ENCODE results near the gene STAM2.
"Not testable (repeated sequence)": the region's sequence is repeated elsewhere in the genome, so short reads cannot be mapped to it uniquely, and the experiment has no call there.

The STAM2 gene

GRCh38 chr2:152175368-152176112 is at the start of gene STAM2:
Gene STAM2 (minus strand): TSS chr2:152175763. CDS start chr2:152175642, 121 bp downstream.
- peak; percentile 90 for ATAC-seq
- H3K9me3 Mint-ChIP-seq: no peaks in the 10 kb centered on the region

GRCh38 chr2:152223977-152224376 is 48.4 kb upstream of the STAM2 start:
- H3K4me3 Mint-ChIP-seq: no peak overlapping the region
- no peaks in the 10 kb centered on the region for H3K4me1 Mint-ChIP-seq
- H3K9me3 Mint-ChIP-seq: peaks cover 3% of the 10 kb centered on the region
- DNase-seq (ENCODE audit: low spot score in 2 of 2) (no peak), ATAC-seq (no peak)
- no peak overlapping the region for H3K27ac Mint-ChIP-seq
- H3K36me3 Mint-ChIP-seq: no peaks in the 10 kb centered on the region

More at GRCh38 chr2:152175368-152176112, at the start of gene STAM2:
- Mint-ChIP-seq H3K4me3 (peak within 1 kb of the TSS; percentile 99), H3K27ac (peak within 1 kb of the TSS; percentile 100), H3K4me1 (peaks cover 26% of the 10 kb centered on the region), H3K36me3 (peaks cover 13% of the 10 kb centered on the region)
- DNase-seq (ENCODE audit: low spot score in 2 of 2): peak; percentile 97 to 98

- no peaks in the 10 kb centered on the region for H3K4me1 Mint-ChIP-seq
- no peak overlapping the region for H3K27ac Mint-ChIP-seq
- H3K4me3 Mint-ChIP-seq: no peak overlapping the region
- DNase-seq (ENCODE audit: low spot score in 2 of 2) (no peak), ATAC-seq (no peak)
- H3K9me3 Mint-ChIP-seq: peaks cover 3% of the 10 kb centered on the region
- H3K36me3 Mint-ChIP-seq: no peaks in the 10 kb centered on the region
Measured at GRCh38 chr2:152222975-152223637, 47.5 kb upstream of the STAM2 start.

GRCh38 chr2:152221839-152222238 is 46.3 kb upstream of the STAM2 start:
- H3K36me3 Mint-ChIP-seq: no peaks in the 10 kb centered on the region
- H3K4me3 Mint-ChIP-seq: no peak overlapping the region
- DNase-seq (ENCODE audit: low spot score in 2 of 2) (no peak), ATAC-seq (no peak)
- peaks cover 3% of the 10 kb centered on the region for H3K9me3 Mint-ChIP-seq
- H3K27ac Mint-ChIP-seq: no peak overlapping the region
- no peaks in the 10 kb centered on the region for H3K4me1 Mint-ChIP-seq

GRCh38 chr2:152219077-152219828 is 43.7 kb upstream of the STAM2 start:
- no peak for ATAC-seq

GRCh38 chr2:152201466-152201830 is 25.9 kb upstream of the STAM2 start:
- ATAC-seq: no peak
- Mint-ChIP-seq H3K36me3 (no peaks in the 10 kb centered on the region), H3K4me3 (no peak overlapping the region), H3K9me3 (no peaks in the 10 kb centered on the region), H3K4me1 (peaks cover 5% of the 10 kb centered on the region), H3K27ac (no peak overlapping the region)
- no peak for DNase-seq (ENCODE audit: low spot score in 2 of 2)

More at GRCh38 chr2:152219077-152219828, 43.7 kb upstream of the STAM2 start:
- no peak overlapping the region for H3K4me3 Mint-ChIP-seq
- H3K4me1 Mint-ChIP-seq: no peaks in the 10 kb centered on the region
- DNase-seq (ENCODE audit: low spot score in 2 of 2): no peak
- no peaks in the 10 kb centered on the region for H3K9me3 Mint-ChIP-seq
- H3K27ac Mint-ChIP-seq: no peak overlapping the region
- H3K36me3 Mint-ChIP-seq: no peaks in the 10 kb centered on the region

GRCh38 chr2:152200565-152201465 is 25.3 kb upstream of the STAM2 start:
- peak; percentile 93 for ATAC-seq
- H3K4me1 Mint-ChIP-seq: peaks cover 5% of the 10 kb centered on the region
- H3K27ac Mint-ChIP-seq: no peak overlapping the region
- H3K9me3 Mint-ChIP-seq: no peaks in the 10 kb centered on the region
- no peak overlapping the region for H3K4me3 Mint-ChIP-seq
- DNase-seq (ENCODE audit: low spot score in 2 of 2): no peak
- no peaks in the 10 kb centered on the region for H3K36me3 Mint-ChIP-seq

GRCh38 chr2:152200101-152200500 is 24.5 kb upstream of the STAM2 start:
- DNase-seq (ENCODE audit: low spot score in 2 of 2): no peak
- H3K36me3 Mint-ChIP-seq: no peaks in the 10 kb centered on the region
- no peak overlapping the region for H3K4me3 Mint-ChIP-seq
- ATAC-seq: no peak
- no peaks in the 10 kb centered on the region for H3K9me3 Mint-ChIP-seq
- H3K4me1 Mint-ChIP-seq: peaks cover 5% of the 10 kb centered on the region
- no peak overlapping the region for H3K27ac Mint-ChIP-seq

GRCh38 chr2:152198499-152198898 is 22.9 kb upstream of the STAM2 start:
- ATAC-seq (no peak), DNase-seq (ENCODE audit: low spot score in 2 of 2) (no peak)
- H3K27ac Mint-ChIP-seq: no peak overlapping the region
- no peaks in the 10 kb centered on the region for H3K36me3 Mint-ChIP-seq
- peaks cover 5% of the 10 kb centered on the region for H3K4me1 Mint-ChIP-seq
- no peaks in the 10 kb centered on the region for H3K9me3 Mint-ChIP-seq
- no peak overlapping the region for H3K4me3 Mint-ChIP-seq

GRCh38 chr2:152197508-152198284 is 22.1 kb upstream of the STAM2 start:
- DNase-seq (ENCODE audit: low spot score in 2 of 2); H3K9me3 Mint-ChIP-seq; ATAC-seq; H3K4me3 Mint-ChIP-seq; H3K36me3 Mint-ChIP-seq; H3K4me1 Mint-ChIP-seq; H3K27ac Mint-ChIP-seq: not testable (repeated sequence)

GRCh38 chr2:152189622-152190495 is 14.3 kb upstream of the STAM2 start:
- no peaks in the 10 kb centered on the region for H3K9me3 Mint-ChIP-seq
- H3K4me1 Mint-ChIP-seq: no peaks in the 10 kb centered on the region
- H3K36me3 Mint-ChIP-seq: no peaks in the 10 kb centered on the region
- no peak for ATAC-seq
- no peak for DNase-seq (ENCODE audit: low spot score in 2 of 2)
- H3K4me3 Mint-ChIP-seq: no peak overlapping the region
- H3K27ac Mint-ChIP-seq: no peak overlapping the region

GRCh38 chr2:152186808-152187207 is 11.2 kb upstream of the STAM2 start:
- H3K36me3 Mint-ChIP-seq; H3K9me3 Mint-ChIP-seq; ATAC-seq; H3K4me1 Mint-ChIP-seq; H3K27ac Mint-ChIP-seq; H3K4me3 Mint-ChIP-seq; DNase-seq (ENCODE audit: low spot score in 2 of 2): not testable (repeated sequence)

- Mint-ChIP-seq H3K36me3 (no peaks in the 10 kb centered on the region), H3K9me3 (no peaks in the 10 kb centered on the region), H3K27ac (no peak overlapping the region)
Measured at GRCh38 chr2:152186262-152186661, 10.7 kb upstream of the STAM2 start.

More at GRCh38 chr2:152186262-152186661, 10.7 kb upstream of the STAM2 start:
- ATAC-seq (no peak), DNase-seq (ENCODE audit: low spot score in 2 of 2) (no peak)
- Mint-ChIP-seq H3K4me3 (no peak overlapping the region), H3K4me1 (no peaks in the 10 kb centered on the region)
